B cell (primary cell): ENCODE results near the gene VSIG10L2. TPM values are rescaled to one million over a fixed set of nuclear protein-coding genes. Genes with fewer than 3 reads are reported as not detected.

Experiments
- ATAC-seq: fragments of 200-7000 bp; cut with Tn5 transposase; one replicate; pipeline ENCODE4 v1.10.0; 2021; ENCODE audit warnings: low read depth, mild to moderate bottlenecking, moderate number of reproducible peaks, moderate library complexity
- CTCF ChIA-PET: fragments of 350-600 bp; sonication (Branson Sonifier 250); formaldehyde crosslinking; loops from one replicate; lab custom pipeline; 2021; ENCODE audit warnings: antibody characterized with exemption, inconsistent platforms; lab: Charles Lee
- POLR2A ChIA-PET: fragments of 350-600 bp; sonication (Branson Sonifier 250); formaldehyde crosslinking; loops from one replicate; lab custom pipeline; 2021; ENCODE audit warnings: antibody characterized with exemption; lab: Charles Lee
- DNase-seq: peaks from one replicate; pipeline ENCODE4 v3.0.0; 2013
- H2AFZ ChIP-seq: 2 replicates; pipeline ENCODE4 v1.6.1; 2012; ENCODE audit warnings: mild to moderate bottlenecking, low read depth, low read length; ENCODE audit not compliant: insufficient read depth, poor library complexity, severe bottlenecking
- H3K27ac ChIP-seq, 2 donors: 1 replicate in 1 of 2; 2 replicates in 1 of 2; pipeline ENCODE4 v1.5.1; 2012 to 2013; ENCODE audit warnings: low read length in 2 of 2, mild to moderate bottlenecking in 2 of 2, moderate library complexity in 1 of 2
- H3K27me3 ChIP-seq, 4 experiments: fragments of 200-600 bp in 1 of 4; sonication (generic) in 1 of 4; replicated peaks in 1 of 4; 1 replicate in 2 of 4; 2 replicates in 2 of 4; pipeline versions ENCODE4 v1.6.1 to v1.7.0; 2013 to 2016; ENCODE audit warnings: low read length in 3 of 4, mild to moderate bottlenecking in 2 of 4, mixed read lengths in 1 of 4, moderate library complexity in 1 of 4; ENCODE audit not compliant: insufficient read depth in 4 of 4, control insufficient read depth in 3 of 4; ENCODE audit errors: control extremely low read depth in 1 of 4
- H3K36me3 ChIP-seq, 2 experiments: replicated peaks in 1 of 2; 1 replicate in 1 of 2; 2 replicates in 1 of 2; pipeline versions ENCODE4 v1.6.1 to v1.7.1; 2013; ENCODE audit warnings: low read length in 1 of 2; ENCODE audit not compliant: insufficient read depth in 2 of 2, control insufficient read depth in 1 of 2; ENCODE audit errors: control extremely low read depth in 1 of 2, extremely low read depth in 1 of 2
- H3K4me1 ChIP-seq, 2 donors: fragments of 200-600 bp in 1 of 2; sonication (generic) in 1 of 2; 1 replicate in 1 of 2; 2 replicates in 1 of 2; pipeline versions ENCODE4 v1.5.1 to v1.6.1; 2013 to 2017; ENCODE audit warnings: low read length in 2 of 2; ENCODE audit not compliant: control insufficient read depth in 2 of 2, insufficient read depth in 2 of 2
- H3K4me2 ChIP-seq: replicated peaks from 2 replicates; pipeline ENCODE3; 2012; ENCODE audit warnings: mild to moderate bottlenecking, low read depth, low read length; ENCODE audit not compliant: poor library complexity, severe bottlenecking
- H3K4me3 ChIP-seq, 5 experiments: fragments of 200-600 bp in 1 of 5; sonication (generic) in 1 of 5; 1 replicate in 3 of 5; 2 replicates in 2 of 5; pipeline versions ENCODE4 v1.5.1 to v1.7.0; 2011 to 2016; ENCODE audit warnings: low read length in 4 of 5, mild to moderate bottlenecking in 4 of 5, low read depth in 2 of 5, control low read depth in 1 of 5, moderate library complexity in 1 of 5; ENCODE audit not compliant: insufficient read depth in 1 of 5; ENCODE audit errors: control extremely low read depth in 1 of 5, extremely low read depth in 1 of 5
- H3K79me2 ChIP-seq: fragments of 200-600 bp; sonication (generic); one replicate; pipeline ENCODE4 v1.6.0; 2016; ENCODE audit warnings: low read length; ENCODE audit not compliant: control insufficient read depth, insufficient read depth
- H3K9ac ChIP-seq: fragments of 200-600 bp; sonication (generic); 2 replicates; pipeline ENCODE4 v1.6.1; 2017; ENCODE audit warnings: mild to moderate bottlenecking, low read length, moderate library complexity
- H3K9me3 ChIP-seq, 3 donors: one replicate each; pipeline versions ENCODE4 v1.6.1 to v1.7.1; 2013; ENCODE audit warnings: low read length in 2 of 3; ENCODE audit not compliant: control insufficient read depth in 2 of 3, insufficient read depth in 1 of 3; ENCODE audit errors: control extremely low read depth in 1 of 3
- H4K20me1 ChIP-seq: 2 replicates; pipeline ENCODE4 v1.6.0; 2012; ENCODE audit warnings: mild to moderate bottlenecking, low read length; ENCODE audit not compliant: insufficient read depth, control insufficient read depth, poor library complexity, severe bottlenecking
- H3K27ac Mint-ChIP-seq: one replicate; pipeline ENCODE4 v1.8.0; 2021; ENCODE audit warnings: mixed read lengths
- H3K27me3 Mint-ChIP-seq: one replicate; pipeline ENCODE4 v1.8.0; 2021; ENCODE audit warnings: mixed read lengths
- H3K4me1 Mint-ChIP-seq: one replicate; pipeline ENCODE4 v1.8.0; 2021; ENCODE audit warnings: mixed read lengths
- H3K4me3 Mint-ChIP-seq: one replicate; pipeline ENCODE4 v1.8.0; 2021; ENCODE audit warnings: mixed read lengths
- H3K9me3 Mint-ChIP-seq: one replicate; pipeline ENCODE4 v1.8.0; 2022; ENCODE audit warnings: mixed read lengths; ENCODE audit not compliant: insufficient read depth
- CTCF ChIP-seq: fragments of 200-600 bp; IDR thresholded peaks from one replicate; pipeline ENCODE4 v1.8.0; 2022; ENCODE audit warnings: antibody characterized with exemption, mild to moderate bottlenecking
- EZH2 ChIP-seq: IDR thresholded peaks from 2 replicates; pipeline ENCODE4 v1.6.1; 2012; ENCODE audit warnings: borderline replicate concordance, low read depth, mild to moderate bottlenecking, moderate library complexity, low read length; ENCODE audit not compliant: insufficient read depth, poor library complexity, severe bottlenecking
- WGBS: methylation state at CpG from one replicate; pipeline ENCODE4 v1.1.5; 2013; ENCODE audit warnings: missing lambda C conversion rate; ENCODE audit not compliant: insufficient coverage; 5-methylcytosine and 5-hydroxymethylcytosine counted together
- intact Hi-C: fragments of 100-400 bp; cut with micrococcal nuclease; formaldehyde crosslinking; loops from one replicate; pipeline ENCODE4 v1.10.0; 2022
- polyA plus RNA-seq: library from polyadenylated mRNA; depleted of rRNA; stranded (reverse); fragments of >200 nt; gene quantifications from 2 replicates; pipeline ENCODE4 v1.2.3, GENCODE V29; 2012
- total RNA-seq, 2 donors: library from RNA; stranded (reverse); fragments of 120-200 nt in 1 of 2; gene quantifications; 1 replicate in 1 of 2; 2 replicates in 1 of 2; pipeline versions ENCODE4 v1.2.3 to v1.2.4, GENCODE V29; 2013 to 2022

Gene VSIG10L2
- total and polyA plus RNA-seq, 2 donors (not counting 1 experiment from before 2014, with no cell fraction given), result not detected

- WGBS, result 80% methylated on average over 1 of the region's 4 CpGs
- no peaks in the 10 kb centered on the region for H3K4me1 ChIP-seq
- no peaks in the 10 kb centered on the region for H4K20me1 ChIP-seq
- no peak overlapping the region for H3K27ac Mint-ChIP-seq
- no peaks in the 10 kb centered on the region for H3K9me3 ChIP-seq
- peaks cover 23% of the 10 kb centered on the region for H3K27me3 Mint-ChIP-seq
- H3K4me1 Mint-ChIP-seq, result no peaks in the 10 kb centered on the region
- no peak overlapping the region for H3K4me3 ChIP-seq
- no peak overlapping the region for H3K4me3 Mint-ChIP-seq
- DNase-seq, result no peak
- TF ChIP-seq EZH2, result no peak
- no peak for TF ChIP-seq CTCF
- peaks cover 0 to 4% (median 0%) of the 10 kb centered on the region in 4 experiments for H3K27me3 ChIP-seq
- H3K4me2 ChIP-seq, result no peak overlapping the region
- CTCF ChIA-PET, result no interaction called here
- H3K9ac ChIP-seq, result no peak overlapping the region
- ATAC-seq, result no peak
- no peak overlapping the region for H3K27ac ChIP-seq
- no peaks in the 10 kb centered on the region for H3K79me2 ChIP-seq
- POLR2A ChIA-PET, result no interaction called here
- H2AFZ ChIP-seq, result no peak overlapping the region
- intact Hi-C loops, result no loop called here
- H3K9me3 Mint-ChIP-seq, result peaks cover 2% of the 10 kb centered on the region
- no peaks in the 10 kb centered on the region for H3K36me3 ChIP-seq
Observed at GRCh38 chr11:125967515-125967914, 21.7 kb downstream of the VSIG10L2 start.

GRCh38 chr11:125968354-125968753 is 22.5 kb downstream of the VSIG10L2 start:
- Histone ChIP-seq H3K36me3 (no peaks in the 10 kb centered on the region), H3K9ac (no peak overlapping the region), H3K4me2 (no peak overlapping the region), H3K4me1 (no peaks in the 10 kb centered on the region), H2AFZ (no peak overlapping the region), H4K20me1 (no peaks in the 10 kb centered on the region), H3K4me3 (no peak overlapping the region), H3K9me3 (no peaks in the 10 kb centered on the region), H3K79me2 (no peaks in the 10 kb centered on the region), H3K27ac (no peak overlapping the region), H3K27me3 (peaks cover 0 to 4% (median 0%) of the 10 kb centered on the region in 4 experiments)
- intact Hi-C loops, result no loop called here
- no peak overlapping the region for H3K27ac Mint-ChIP-seq
- WGBS, result no CpG with 5 or more reads among the region's 7 CpGs
- H3K27me3 Mint-ChIP-seq, result peaks cover 27% of the 10 kb centered on the region
- TF ChIP-seq CTCF, result no peak
- TF ChIP-seq EZH2, result no peak
- H3K4me3 Mint-ChIP-seq, result no peak overlapping the region
- no peaks in the 10 kb centered on the region for H3K9me3 Mint-ChIP-seq
- ATAC-seq (no peak), DNase-seq (no peak)
- ChIA-PET POLR2A (no interaction called here), CTCF (no interaction called here)
- no peaks in the 10 kb centered on the region for H3K4me1 Mint-ChIP-seq
